GM12878 (cell line): Measurements from ENCODE around the gene CRAMP1. TPM values are rescaled to one million over a fixed set of nuclear protein-coding genes. Genes with fewer than 3 reads are reported as not detected.

Source experiments
- ATAC-seq: fragments of 200-7000 bp; cut with Tn5 transposase; 3 replicates; pipeline ENCODE4 v1.9.1; 2020; ENCODE audit warnings: mild to moderate bottlenecking, moderate library complexity
- BruUV-seq: library from RNA; stranded (reverse); fragments of 400-500 nt; replicated peaks from 2 replicates; lab custom pipeline; 2021; lab: Mats Ljungman, UMichigan
- CTCF ChIA-PET: fragments of 300-600 bp; sonication (Branson Sonifier 250); formaldehyde crosslinking; extraction: SDS; loops from one replicate; lab custom pipeline; 2021; ENCODE audit warnings: inconsistent platforms; lab: Yijun Ruan, JAX
- POLR2A ChIA-PET: fragments of 350-600 bp; formaldehyde crosslinking; extraction: SDS; loops from one replicate; lab custom pipeline; 2021; ENCODE audit warnings: inconsistent platforms; lab: Charles Lee
- RAD21 ChIA-PET: fragments of 300-600 bp; sonication (Branson Sonifier 250); formaldehyde crosslinking; loops from one replicate; lab custom pipeline; 2023; ENCODE audit warnings: antibody characterized with exemption; ENCODE audit not compliant: unreplicated experiment; lab: Charles Lee
- SMC1A ChIA-PET: fragments of 300-600 bp; sonication (Branson Sonifier 250); formaldehyde crosslinking; loops from one replicate; lab custom pipeline; 2023; ENCODE audit not compliant: unreplicated experiment, uncharacterized antibody; lab: Charles Lee
- DNase-seq: peaks from one replicate; pipeline ENCODE4 v3.0.0-alpha.2; 2011; ENCODE audit warnings: low read depth, low spot score
- FAIRE-seq: peaks from 3 replicates; lab custom pipeline; 2011; peaks lifted over from hg19 to GRCh38; lab: Jason Lieb, UNC
- H2AFZ ChIP-seq: 2 replicates; pipeline ENCODE4 v1.6.0; 2011; ENCODE audit warnings: low read depth, low read length, control low read depth; ENCODE audit not compliant: control insufficient read depth
- H3K27ac ChIP-seq: 2 replicates; pipeline ENCODE4 v1.5.1; 2011; ENCODE audit warnings: control low read depth; ENCODE audit not compliant: control insufficient read depth, insufficient read depth
- H3K27me3 ChIP-seq, 2 experiments: replicated peaks in 1 of 2; 2 replicates each; pipeline versions ENCODE4 v1.6.0 to v1.6.1; 2011; ENCODE audit warnings: low read length in 1 of 2; ENCODE audit not compliant: control insufficient read depth in 2 of 2, insufficient read depth in 2 of 2
- H3K36me3 ChIP-seq, 2 experiments: 2 replicates each; pipeline ENCODE4 v1.5.1; 2011; ENCODE audit warnings: low read length in 1 of 2; ENCODE audit not compliant: control insufficient read depth in 2 of 2, insufficient read depth in 2 of 2
- H3K4me1 ChIP-seq: 2 replicates; pipeline ENCODE4 v1.6.1; 2011; ENCODE audit warnings: mild to moderate bottlenecking, low read length, moderate library complexity, mixed read lengths; ENCODE audit not compliant: control insufficient read depth, insufficient read depth
- H3K4me2 ChIP-seq: 2 replicates; pipeline ENCODE4 v1.6.0; 2011; ENCODE audit warnings: control low read depth; ENCODE audit not compliant: control insufficient read depth, insufficient read depth
- H3K4me3 ChIP-seq: fragments of 200-600 bp; sonication (generic); 2 replicates; pipeline ENCODE4 v1.5.1; 2016
- H3K79me2 ChIP-seq: 2 replicates; pipeline ENCODE4 v1.6.0; 2011; ENCODE audit warnings: low read length; ENCODE audit not compliant: control insufficient read depth, insufficient read depth
- H3K9ac ChIP-seq: 2 replicates; pipeline ENCODE4 v1.8.0; 2011; ENCODE audit warnings: low read length, control low read depth, mixed read lengths; ENCODE audit not compliant: control insufficient read depth, insufficient read depth
- H3K9me3 ChIP-seq: replicated peaks from 3 replicates; pipeline ENCODE4 v1.5.1; 2011; ENCODE audit warnings: mild to moderate bottlenecking, low read length; ENCODE audit not compliant: control insufficient read depth, insufficient read depth
- H4K20me1 ChIP-seq: 2 replicates; pipeline ENCODE4 v1.6.0; 2011; ENCODE audit not compliant: control insufficient read depth, insufficient read depth
- ATF7 ChIP-seq: fragments of 450-650 bp; IDR thresholded peaks from 2 replicates; pipeline ENCODE4 v1.6.1; 2016; ENCODE audit warnings: low read depth, mild to moderate bottlenecking
- BACH1 ChIP-seq: fragments of 450-650 bp; IDR thresholded peaks from 2 replicates; pipeline ENCODE4 v1.6.1; 2017; ENCODE audit warnings: mild to moderate bottlenecking, borderline replicate concordance
- BHLHE40 ChIP-seq, 2 experiments: fragments of 450-650 bp in 1 of 2; IDR thresholded peaks; 2 replicates each; pipeline ENCODE4 v1.6.1; 2011 to 2017; ENCODE audit warnings: low read depth in 2 of 2, borderline replicate concordance in 1 of 2, improper control_type of control experiment in 1 of 2, low read length in 1 of 2, mild to moderate bottlenecking in 1 of 2
- CBX3 ChIP-seq: fragments of 200-600 bp; sonication (generic); IDR thresholded peaks from 2 replicates; pipeline ENCODE4 v1.6.1; 2016; ENCODE audit warnings: low read depth, borderline replicate concordance
- EP300 ChIP-seq, 2 experiments: fragments of 150-350 bp in 1 of 2; IDR thresholded peaks; 2 replicates each; pipeline ENCODE4 v1.6.1; 2011 to 2012; ENCODE audit warnings: low read depth in 2 of 2, low read length in 2 of 2, borderline replicate concordance in 1 of 2, improper control_type of control experiment in 1 of 2, inconsistent platforms in 1 of 2; ENCODE audit not compliant: control insufficient read depth in 1 of 2
- EZH2 ChIP-seq: IDR thresholded peaks from 2 replicates; pipeline ENCODE4 v1.6.1; 2012; ENCODE audit warnings: low read depth, mild to moderate bottlenecking, control low read depth, inconsistent platforms, low read length, borderline replicate concordance; ENCODE audit not compliant: control insufficient read depth
- MYB ChIP-seq: fragments of 150-350 bp; IDR thresholded peaks from 2 replicates; pipeline ENCODE4 v1.6.1; 2014; ENCODE audit warnings: mild to moderate bottlenecking, low read depth, low read length, borderline replicate concordance
- NBN ChIP-seq: fragments of 450-650 bp; IDR thresholded peaks from 2 replicates; pipeline ENCODE4 v1.6.1; 2016
- NKRF ChIP-seq: fragments of 450-650 bp; conservative IDR thresholded peaks from 2 replicates; pipeline ENCODE4 v1.6.1; 2017; ENCODE audit warnings: mild to moderate bottlenecking, moderate library complexity
- RBBP5 ChIP-seq: fragments of 200-600 bp; sonication (generic); conservative IDR thresholded peaks from 2 replicates; pipeline ENCODE4 v1.6.1; 2016
- SIN3A ChIP-seq: IDR thresholded peaks from 2 replicates; pipeline ENCODE4 v1.6.1; 2012; ENCODE audit warnings: low read depth, low read length, improper control_type of control experiment
- SKIL ChIP-seq: fragments of 450-650 bp; IDR thresholded peaks from 2 replicates; pipeline ENCODE4 v1.6.1; 2017; ENCODE audit warnings: mild to moderate bottlenecking, low read depth, inconsistent platforms; ENCODE audit not compliant: poor library complexity, severe bottlenecking
- SPI1 ChIP-seq: IDR thresholded peaks from 2 replicates; pipeline ENCODE4 v1.6.1; 2011; ENCODE audit warnings: low read depth, mild to moderate bottlenecking, low read length, moderate library complexity, borderline replicate concordance; ENCODE audit not compliant: insufficient read depth
- STAT3 ChIP-seq: IDR thresholded peaks from 2 replicates; pipeline ENCODE4 v1.6.1; 2011; ENCODE audit warnings: low read depth, low read length, improper control_type of control experiment
- YY1 ChIP-seq: IDR thresholded peaks from 2 replicates; pipeline ENCODE4 v1.6.1; 2011; ENCODE audit warnings: low read depth, mild to moderate bottlenecking, low read length
- ZNF207 ChIP-seq: fragments of 450-650 bp; IDR thresholded peaks from 2 replicates; pipeline ENCODE4 v1.6.1; 2014; ENCODE audit warnings: antibody characterized with exemption, mild to moderate bottlenecking, borderline replicate concordance
- ZNF622 ChIP-seq: fragments of 450-650 bp; IDR thresholded peaks from 2 replicates; pipeline ENCODE4 v1.6.1; 2017; ENCODE audit warnings: mild to moderate bottlenecking, inconsistent platforms
- WGBS: methylation state at CpG from one replicate; pipeline ENCODE4 v1.1.6; 2016; ENCODE audit warnings: low lambda C conversion rate; ENCODE audit not compliant: insufficient replicate concordance, insufficient coverage; ENCODE audit errors: missing lambda C conversion rate; 5-methylcytosine and 5-hydroxymethylcytosine counted together
- in situ Hi-C: fragments of 300-500 bp; cut with MboI; formaldehyde crosslinking; loops from 9 replicates; pipeline ENCODE4 v1.14.3; 2018; ENCODE audit warnings: mixed read lengths
- intact Hi-C: fragments of 100-400 bp; cut with micrococcal nuclease; formaldehyde crosslinking; loops from one replicate; pipeline ENCODE4 v1.14.2; 2022; ENCODE audit not compliant: unreplicated experiment
- polyA plus RNA-seq, 11 experiments: library from polyadenylated mRNA; depleted of rRNA in 4 of 11; unstranded in 6 of 11; stranded (reverse) in 5 of 11; fragments of >200 nt; fragmentation: Nextera tagmentation in 4 of 11; fragmentation: Illumina TruSeq in 1 of 11; extraction: Ambion mirVana in 4 of 11; extraction: Trizol in 1 of 11; gene quantifications; 1 replicate in 1 of 11; 2 replicates in 10 of 11; pipeline versions ENCODE4 v1.2.1 to v1.2.3, GENCODE V29; 2011 to 2016; ENCODE audit warnings: inconsistent platforms in 2 of 11, missing spikeins in 2 of 11, low read depth in 1 of 11
- total RNA-seq, 4 experiments: library from RNA; depleted of rRNA in 3 of 4; stranded (reverse); fragments of >200 nt in 3 of 4; fragmentation: Illumina TruSeq in 1 of 4; extraction: Trizol in 1 of 4; gene quantifications; 2 replicates each; pipeline versions ENCODE4 v1.2.1 to v1.2.3, GENCODE V29; 2013 to 2021

Gene CRAMP1
- total and polyA plus RNA-seq, 10 of the 15 experiments (the other 5 are each of a cell fraction or from before 2014, with no cell fraction given), result 0.37 to 9.8 (median 3.9) TPM

- TF ChIP-seq BHLHE40 (IDR thresholded peaks at IDR 0.05; ENCODE audit: borderline replicate concordance in 1 of 2, low read depth in 2 of 2, low read length in 1 of 2) (no peak), NKRF (no peak), SKIL (no peak), EP300 (IDR thresholded peaks at IDR 0.05; ENCODE audit: borderline replicate concordance in 1 of 2, control insufficient read depth in 1 of 2, low read depth in 2 of 2, low read length in 2 of 2) (no peak)
- TF ChIP-seq, all 136 proteins: peak for 0
Measured at GRCh38 chr16:1696863-1697262, 84.7 kb downstream of the CRAMP1 start (continued).

- H3K4me1 ChIP-seq, result no peaks in the 10 kb centered on the region
- H3K79me2 ChIP-seq, result no peaks in the 10 kb centered on the region
- ATAC-seq, result no peak
- no TSS peak for BruUV-seq
- H2AFZ ChIP-seq, result no peak overlapping the region
- H3K4me2 ChIP-seq, result no peak overlapping the region
- H3K27ac ChIP-seq, result no peak overlapping the region
- H3K9me3 ChIP-seq, result no peaks in the 10 kb centered on the region
- in situ Hi-C loops (no loop called here), intact Hi-C loops (no loop called here)
- no peaks in the 10 kb centered on the region for H4K20me1 ChIP-seq
- peaks cover 24 to 27% of the 10 kb centered on the region in 2 experiments for H3K36me3 ChIP-seq
- no peak overlapping the region for H3K9ac ChIP-seq
- ChIA-PET RAD21 (no interaction called here), SMC1A (no interaction called here), CTCF (interaction anchor here (1.4 kb wide), 1 partner anchor 10 kb away, joined by 3 read pairs; no protein-coding TSS in a partner anchor), POLR2A (no interaction called here)
- H3K27me3 ChIP-seq, result no peaks in the 10 kb centered on the region
- no peak overlapping the region for H3K4me3 ChIP-seq
- no peak for FAIRE-seq
- DNase-seq, result no peak
- WGBS, result 99% methylated on average over 10 of the region's 10 CpGs
- TF ChIP-seq MYB (no peak), EZH2 (no peak), NBN (no peak), RBBP5 (no peak), SPI1 (no peak), CBX3 (no peak), ZNF207 (no peak), SKIL (no peak), SIN3A (no peak), STAT3 (no peak), ZNF622 (no peak), YY1 (no peak), BACH1 (no peak), ATF7 (no peak)
Measured at GRCh38 chr16:1698680-1699079, 86.5 kb downstream of the CRAMP1 start.
